ENCODE results near the gene SMYD3. TPM values are rescaled to one million over a fixed set of nuclear protein-coding genes. Genes with fewer than 3 reads are reported as not detected.

SMYD3 gene
- total RNA-seq, 4 donors from 2014 or later, result 8.4 to 25.7 (median 14.4) TPM

DNA sequence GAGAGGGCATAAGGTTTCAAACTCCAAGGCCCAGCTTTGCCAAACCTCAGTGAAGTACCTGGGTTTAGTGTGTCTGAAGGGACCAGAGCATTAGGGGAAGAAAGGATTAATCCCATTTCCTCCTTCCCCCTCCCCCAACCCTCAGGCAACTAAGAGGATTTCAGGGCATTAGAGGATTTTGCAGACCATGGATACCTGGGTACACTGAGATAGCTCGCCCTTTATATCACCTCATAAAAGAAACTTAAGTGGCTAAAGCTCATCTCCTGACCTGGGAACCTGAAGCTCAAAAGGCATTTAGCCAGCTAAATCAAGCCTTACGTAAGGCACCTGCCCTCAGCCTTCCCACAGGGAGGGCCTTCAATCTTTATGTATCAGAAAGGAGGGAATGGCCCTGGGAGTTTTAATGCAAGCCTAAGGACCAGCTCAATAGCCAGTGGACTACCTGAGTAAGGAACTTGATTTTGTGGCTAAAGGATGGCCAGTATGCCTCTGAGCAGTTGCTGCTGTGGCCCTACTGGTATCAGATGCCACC, 26.4 kb upstream of the SMYD3 start:
- no peak overlapping the region for H3K4me3 ChIP-seq (ENCODE audit: low read depth, poor library complexity, severe bottlenecking)
- intact Hi-C loops (cut with DNase I; ENCODE audit: low total_unique reads), result no loop called here
- TF ChIP-seq, protein P1, sequence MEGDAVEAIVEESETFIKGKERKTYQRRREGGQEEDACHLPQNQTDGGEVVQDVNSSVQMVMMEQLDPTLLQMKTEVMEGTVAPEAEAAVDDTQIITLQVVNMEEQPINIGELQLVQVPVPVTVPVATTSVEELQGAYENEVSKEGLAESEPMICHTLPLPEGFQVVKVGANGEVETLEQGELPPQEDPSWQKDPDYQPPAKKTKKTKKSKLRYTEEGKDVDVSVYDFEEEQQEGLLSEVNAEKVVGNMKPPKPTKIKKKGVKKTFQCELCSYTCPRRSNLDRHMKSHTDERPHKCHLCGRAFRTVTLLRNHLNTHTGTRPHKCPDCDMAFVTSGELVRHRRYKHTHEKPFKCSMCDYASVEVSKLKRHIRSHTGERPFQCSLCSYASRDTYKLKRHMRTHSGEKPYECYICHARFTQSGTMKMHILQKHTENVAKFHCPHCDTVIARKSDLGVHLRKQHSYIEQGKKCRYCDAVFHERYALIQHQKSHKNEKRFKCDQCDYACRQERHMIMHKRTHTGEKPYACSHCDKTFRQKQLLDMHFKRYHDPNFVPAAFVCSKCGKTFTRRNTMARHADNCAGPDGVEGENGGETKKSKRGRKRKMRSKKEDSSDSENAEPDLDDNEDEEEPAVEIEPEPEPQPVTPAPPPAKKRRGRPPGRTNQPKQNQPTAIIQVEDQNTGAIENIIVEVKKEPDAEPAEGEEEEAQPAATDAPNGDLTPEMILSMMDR (IDR thresholded peaks at IDR 0.05), result no peak
- no peak for TF ChIP-seq POLR2A (IDR thresholded peaks at IDR 0.05)
- peak in 1 of 2 donors; percentile 2 for DNase-seq (ENCODE audit: low spot score in 2 of 2)
- 88% methylated on average over 2 of the region's 2 CpGs for WGBS, 2 donors

DNA sequence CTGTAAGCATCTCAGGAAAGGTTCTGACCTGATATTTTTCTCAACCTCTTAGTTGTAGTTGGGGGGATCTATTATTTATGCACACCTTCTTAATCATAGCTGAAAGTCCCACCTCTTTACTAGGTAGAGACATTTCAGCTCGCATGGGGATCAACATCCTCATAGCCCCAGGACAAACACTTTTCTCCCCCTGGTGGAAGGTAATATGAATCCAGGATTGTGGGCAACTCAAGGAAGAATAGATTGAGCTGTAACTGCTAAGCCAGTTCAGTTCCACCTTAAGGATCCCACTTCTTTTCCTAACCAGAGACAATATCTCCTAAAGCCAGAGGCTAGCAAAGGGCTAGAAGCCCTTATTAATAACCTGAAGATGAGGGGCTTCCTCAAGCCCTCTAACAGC, 25.4 kb upstream of the SMYD3 start:
- H3K4me3 ChIP-seq (ENCODE audit: low read depth, poor library complexity, severe bottlenecking), result no peak overlapping the region
- TF ChIP-seq POLR2A (IDR thresholded peaks at IDR 0.05), result no peak
- TF ChIP-seq, protein P1 (IDR thresholded peaks at IDR 0.05), result no peak
- WGBS, 2 donors, result 50 to 63% methylated on average over 1 of the region's 1 CpG
- no peak for DNase-seq (ENCODE audit: low spot score in 2 of 2)
- intact Hi-C loops (cut with DNase I; ENCODE audit: low total_unique reads), result no loop called here

- H3K4me3 ChIP-seq (ENCODE audit: low read depth, poor library complexity, severe bottlenecking), result no peak overlapping the region
- peak in 1 of 2 donors; percentile 17 for DNase-seq (ENCODE audit: low spot score in 2 of 2)
- WGBS, 2 donors, result 59 to 78% methylated on average over 2 of the region's 2 CpGs
- intact Hi-C loops (cut with DNase I; ENCODE audit: low total_unique reads), result no loop called here
- TF ChIP-seq, protein P1 (IDR thresholded peaks at IDR 0.05), result no peak
- TF ChIP-seq POLR2A (IDR thresholded peaks at IDR 0.05), result no peak
These were observed 23.4 kb upstream of the SMYD3 start for GRCh38 chr1:246530482-246530881.

DNA sequence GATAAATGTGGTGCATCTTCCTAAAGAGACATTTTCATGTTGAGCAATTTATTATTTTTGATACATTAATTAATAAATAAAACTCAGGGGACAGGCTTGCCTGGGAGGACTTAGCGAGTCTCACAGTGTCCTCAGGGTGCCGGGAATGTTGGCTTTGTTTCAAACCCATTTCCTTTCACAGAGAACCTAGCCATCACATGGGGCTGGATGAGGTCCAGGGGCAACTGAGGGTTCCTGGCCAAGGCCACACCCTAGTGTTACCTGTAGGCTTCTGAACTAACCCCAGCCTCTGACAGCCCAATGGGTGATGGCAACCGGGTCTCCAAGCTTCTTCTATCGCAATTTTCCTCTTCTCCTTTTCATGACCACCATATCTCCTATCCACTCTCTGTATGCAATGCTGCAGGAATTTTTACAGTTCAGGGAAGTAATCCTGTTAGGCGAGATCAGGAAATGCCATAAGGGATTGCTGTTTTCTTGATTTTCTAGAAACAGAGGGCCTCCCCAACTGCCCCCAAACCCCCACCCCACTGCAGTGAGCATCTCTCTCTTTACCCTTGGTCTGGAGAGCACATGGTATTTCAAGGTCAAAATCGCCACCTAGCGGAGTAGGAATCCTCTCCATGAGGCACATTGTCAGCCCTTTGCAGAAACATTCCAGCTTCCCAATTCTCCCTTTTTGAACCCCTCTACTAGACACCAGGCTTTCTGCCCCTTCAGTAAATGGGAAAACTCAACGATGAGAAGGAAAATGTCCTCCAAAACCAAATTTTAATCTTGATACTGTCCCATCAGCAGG, 22.1 kb upstream of the SMYD3 start:
- no peak overlapping the region for H3K4me3 ChIP-seq (ENCODE audit: low read depth, poor library complexity, severe bottlenecking)
- no peak for TF ChIP-seq POLR2A (IDR thresholded peaks at IDR 0.05)
- TF ChIP-seq, protein P1 (IDR thresholded peaks at IDR 0.05), result no peak
- intact Hi-C loops (cut with DNase I; ENCODE audit: low total_unique reads), result no loop called here
- peak in 1 of 2 donors; percentile 79 for DNase-seq (ENCODE audit: low spot score in 2 of 2)
- 65 to 72% methylated on average over 8 of the region's 8 CpGs for WGBS, 2 donors

- peak in 1 of 2 donors; percentile 72 for DNase-seq (ENCODE audit: low spot score in 2 of 2)
- intact Hi-C loops (cut with DNase I; ENCODE audit: low total_unique reads), result no loop called here
- TF ChIP-seq, protein P1 (IDR thresholded peaks at IDR 0.05), result no peak
- no peak for TF ChIP-seq POLR2A (IDR thresholded peaks at IDR 0.05)
- H3K4me3 ChIP-seq (ENCODE audit: low read depth, poor library complexity, severe bottlenecking), result no peak overlapping the region
- 47 to 54% methylated on average over 5 of the region's 5 CpGs for whole genome bisulfite sequencing, 2 donors
These were observed 20.5 kb upstream of the SMYD3 start for GRCh38 chr1:246527402-246528088.
